Gastroesophageal sphincter (tissue), 3 donors: Measurements from ENCODE around the gene IL10.

ENCODE experiments used
- POLR2A ChIP-seq, 2 donors: fragments of 450-650 bp; IDR thresholded peaks; one replicate each; pipeline ENCODE4 v1.6.1; 2017; ENCODE audit warnings: antibody characterized with exemption in 2 of 2, mild to moderate bottlenecking in 2 of 2, moderate library complexity in 1 of 2
- POLR2AphosphoS5 ChIP-seq: sonication (generic); formaldehyde crosslinking; IDR thresholded peaks from one replicate; pipeline ENCODE4 v1.6.1; 2017; ENCODE audit warnings: antibody characterized with exemption
- TF ChIP-seq, protein P1 (sequence below), 4 experiments: fragments of 200-600 bp in 2 of 4; fragments of 450-650 bp in 2 of 4; sonication (generic) in 1 of 4; IDR thresholded peaks; one replicate each; pipeline ENCODE4 v1.5.1; 2017 to 2019; ENCODE audit warnings: antibody characterized with exemption in 4 of 4, mild to moderate bottlenecking in 2 of 4, moderate library complexity in 2 of 4

- TF ChIP-seq POLR2AphosphoS5 (no peak), POLR2A (IDR thresholded peaks at IDR 0.05) (no peak)
- TF ChIP-seq, protein P1, sequence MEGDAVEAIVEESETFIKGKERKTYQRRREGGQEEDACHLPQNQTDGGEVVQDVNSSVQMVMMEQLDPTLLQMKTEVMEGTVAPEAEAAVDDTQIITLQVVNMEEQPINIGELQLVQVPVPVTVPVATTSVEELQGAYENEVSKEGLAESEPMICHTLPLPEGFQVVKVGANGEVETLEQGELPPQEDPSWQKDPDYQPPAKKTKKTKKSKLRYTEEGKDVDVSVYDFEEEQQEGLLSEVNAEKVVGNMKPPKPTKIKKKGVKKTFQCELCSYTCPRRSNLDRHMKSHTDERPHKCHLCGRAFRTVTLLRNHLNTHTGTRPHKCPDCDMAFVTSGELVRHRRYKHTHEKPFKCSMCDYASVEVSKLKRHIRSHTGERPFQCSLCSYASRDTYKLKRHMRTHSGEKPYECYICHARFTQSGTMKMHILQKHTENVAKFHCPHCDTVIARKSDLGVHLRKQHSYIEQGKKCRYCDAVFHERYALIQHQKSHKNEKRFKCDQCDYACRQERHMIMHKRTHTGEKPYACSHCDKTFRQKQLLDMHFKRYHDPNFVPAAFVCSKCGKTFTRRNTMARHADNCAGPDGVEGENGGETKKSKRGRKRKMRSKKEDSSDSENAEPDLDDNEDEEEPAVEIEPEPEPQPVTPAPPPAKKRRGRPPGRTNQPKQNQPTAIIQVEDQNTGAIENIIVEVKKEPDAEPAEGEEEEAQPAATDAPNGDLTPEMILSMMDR (IDR thresholded peaks at IDR 0.05) = no peak
Observed at GRCh38 chr1:206802401-206802800, 30.1 kb upstream of the IL10 start.
